GM19023 (cell line): ENCODE results near the gene OPN1MW2.
"Not testable (repeated sequence)": the region's sequence is repeated elsewhere in the genome, so short reads cannot be mapped to it uniquely, and the experiment has no call there.

Experiments used
- ATAC-seq: cut with Tn5 transposase; IDR thresholded peaks from one replicate; pipeline ENCODE4 v1.9.1; 2021; ENCODE audit warnings: mild to moderate bottlenecking, moderate library complexity; ENCODE audit not compliant: unreplicated experiment

The OPN1MW2 gene

GRCh38 chrX:154219456-154219855 lies at the start of gene OPN1MW2:
TSS of gene OPN1MW2 (plus strand) at chrX:154219756. CDS start at chrX:154219816, 60 bp downstream.
- not testable (repeated sequence) for ATAC-seq

- not testable (repeated sequence) for ATAC-seq
These were observed 47.0 kb upstream of the OPN1MW2 start for GRCh38 chrX:154172535-154172943.

- ATAC-seq = not testable (repeated sequence)
These were observed 45.2 kb upstream of the OPN1MW2 start for GRCh38 chrX:154174356-154174755.

- not testable (repeated sequence) for ATAC-seq
These were observed 37.3 kb upstream of the OPN1MW2 start, which contains the start of gene OPN1MW for GRCh38 chrX:154182296-154182695. TSS of gene OPN1MW (plus strand) at chrX:154182596. CDS start at chrX:154182678, 82 bp downstream.

GRCh38 chrX:154183794-154184193 lies 35.8 kb upstream of the OPN1MW2 start:
- ATAC-seq = not testable (repeated sequence)

GRCh38 chrX:154192846-154193245 lies 26.7 kb upstream of the OPN1MW2 start:
- ATAC-seq = not testable (repeated sequence)

- ATAC-seq = not testable (repeated sequence)
These were observed 25.2 kb upstream of the OPN1MW2 start for GRCh38 chrX:154194316-154194715.

GRCh38 chrX:154196466-154196865 lies 23.1 kb upstream of the OPN1MW2 start:
- not testable (repeated sequence) for ATAC-seq

GRCh38 chrX:154209670-154210418 lies 9.7 kb upstream of the OPN1MW2 start:
- ATAC-seq = peak; percentile 60

GRCh38 chrX:154211057-154211456 lies 8.5 kb upstream of the OPN1MW2 start:
- not testable (repeated sequence) for ATAC-seq

- ATAC-seq = not testable (repeated sequence)
These were observed 8.1 kb upstream of the OPN1MW2 start for GRCh38 chrX:154211499-154211898.

- not testable (repeated sequence) for ATAC-seq
These were observed 5.7 kb downstream of the OPN1MW2 start for GRCh38 chrX:154225292-154225691.

- ATAC-seq = not testable (repeated sequence)
These were observed 7.2 kb downstream of the OPN1MW2 start for GRCh38 chrX:154226706-154227105.

GRCh38 chrX:154231443-154231842 lies 11.9 kb downstream of the OPN1MW2 start:
- not testable (repeated sequence) for ATAC-seq

- ATAC-seq = not testable (repeated sequence)
These were observed 14.1 kb downstream of the OPN1MW2 start for GRCh38 chrX:154233620-154234019.

- not testable (repeated sequence) for ATAC-seq
These were observed 19.5 kb downstream of the OPN1MW2 start for GRCh38 chrX:154238939-154239559.

GRCh38 chrX:154239982-154240503 lies 20.5 kb downstream of the OPN1MW2 start:
- ATAC-seq = not testable (repeated sequence)

GRCh38 chrX:154247377-154248045 lies 28.0 kb downstream of the OPN1MW2 start:
- not testable (repeated sequence) for ATAC-seq

- ATAC-seq = not testable (repeated sequence)
These were observed 28.5 kb downstream of the OPN1MW2 start for GRCh38 chrX:154248076-154248475.

- not testable (repeated sequence) for ATAC-seq
These were observed 37.7 kb downstream of the OPN1MW2 start, which contains the start of gene OPN1MW3 for GRCh38 chrX:154257282-154257681. TSS of gene OPN1MW3 (plus strand) at chrX:154257582. CDS start at chrX:154257620, 38 bp downstream.

- not testable (repeated sequence) for ATAC-seq
These were observed 39.2 kb downstream of the OPN1MW2 start for GRCh38 chrX:154258711-154259110.
